Fibroblast of pulmonary artery (primary cell): Measurements from ENCODE around the gene WWOX.
"Not testable (repeated sequence)": the region's sequence is repeated elsewhere in the genome, so short reads cannot be mapped to it uniquely, and the experiment has no call there.

ENCODE experiments used
- DNase-seq: peaks from one replicate; pipeline ENCODE4 v3.0.0-alpha.2; 2010; ENCODE audit warnings: low read depth
- H3K4me3 ChIP-seq: replicated peaks from 2 replicates; pipeline ENCODE4 v1.5.1; 2011; ENCODE audit warnings: low read depth, mild to moderate bottlenecking, control low read depth, low read length, moderate library complexity
- CTCF ChIP-seq: IDR thresholded peaks from 2 replicates; pipeline ENCODE4 v1.5.1; 2011; ENCODE audit warnings: mild to moderate bottlenecking, control low read depth, low read length, inconsistent platforms; ENCODE audit errors: missing control alignments

The WWOX gene

GRCh38 chr16:79248351-79248750 lies 1148.9 kb downstream of the WWOX start:
- no peak for DNase-seq
- no peak overlapping the region for H3K4me3 ChIP-seq
- no peak for TF ChIP-seq CTCF

- H3K4me3 ChIP-seq = no peak overlapping the region
- no peak for DNase-seq
- TF ChIP-seq CTCF = no peak
Observed at GRCh38 chr16:79250502-79251098, 1151.1 kb downstream of the WWOX start.

GRCh38 chr16:79253100-79253631 lies 1153.7 kb downstream of the WWOX start:
- DNase-seq = no peak
- H3K4me3 ChIP-seq = no peak overlapping the region
- TF ChIP-seq CTCF = no peak

- no peak for TF ChIP-seq CTCF
- H3K4me3 ChIP-seq = no peak overlapping the region
- DNase-seq = no peak
Observed at GRCh38 chr16:79257953-79258490, 1158.6 kb downstream of the WWOX start.

- not testable (repeated sequence) for DNase-seq, H3K4me3 ChIP-seq
Observed at GRCh38 chr16:79260890-79261289, 1161.4 kb downstream of the WWOX start.

- no peak overlapping the region for H3K4me3 ChIP-seq
- no peak for TF ChIP-seq CTCF
- no peak for DNase-seq
Observed at GRCh38 chr16:79261481-79261940, 1162.1 kb downstream of the WWOX start.

GRCh38 chr16:79261944-79262552 lies 1162.6 kb downstream of the WWOX start:
- TF ChIP-seq CTCF = no peak
- no peak for DNase-seq
- H3K4me3 ChIP-seq = no peak overlapping the region
